T-cell (primary cell): ENCODE measurements around the gene GREB1. TPM values are rescaled to one million over a fixed set of nuclear protein-coding genes. Genes with fewer than 3 reads are reported as not detected.

Experiments
- ATAC-seq, 4 experiments: fragments of 200-7000 bp in 3 of 4; fragments of 150-1000 bp in 1 of 4; cut with Tn5 transposase; replicated peaks in 1 of 4; 1 replicate in 3 of 4; 2 replicates in 1 of 4; pipeline ENCODE4 v1.10.0; 2021; ENCODE audit warnings: moderate library complexity in 3 of 4, mild to moderate bottlenecking in 2 of 4, moderate number of reproducible peaks in 1 of 4
- CTCF ChIA-PET, 2 donors: fragments of 300-600 bp; sonication (Branson Sonifier 250); formaldehyde crosslinking; loops; one replicate each; lab custom pipeline; 2022; ENCODE audit warnings: antibody characterized with exemption in 2 of 2; lab: Charles Lee
- POLR2A ChIA-PET, 2 donors: fragments of 300-600 bp; sonication (Branson Sonifier 250); formaldehyde crosslinking; loops; one replicate each; lab custom pipeline; 2022; ENCODE audit warnings: antibody characterized with exemption in 2 of 2; lab: Charles Lee
- DNase-seq, 35 experiments: peaks; one replicate each; pipeline versions ENCODE4 v3.0.0 to v3.0.0-alpha.2; 2013 to 2023
- H3K27ac ChIP-seq: one replicate; pipeline ENCODE4 v1.5.1; 2013; ENCODE audit warnings: low read length
- H3K27me3 ChIP-seq, 2 experiments: replicated peaks in 1 of 2; 1 replicate in 1 of 2; 2 replicates in 1 of 2; pipeline versions ENCODE4 v1.6.1 to v1.7.0; 2013; ENCODE audit warnings: low read length in 1 of 2, mixed read lengths in 1 of 2; ENCODE audit not compliant: control insufficient read depth in 2 of 2, insufficient read depth in 2 of 2; ENCODE audit errors: extremely low read depth in 1 of 2
- H3K36me3 ChIP-seq, 2 donors: 1 replicate in 1 of 2; 2 replicates in 1 of 2; pipeline versions ENCODE4 v1.6.1 to v1.7.0; 2013; ENCODE audit warnings: low read length in 1 of 2; ENCODE audit not compliant: control insufficient read depth in 2 of 2, insufficient read depth in 1 of 2; ENCODE audit errors: extremely low read depth in 1 of 2
- H3K4me1 ChIP-seq, 2 experiments: 1 replicate in 1 of 2; 2 replicates in 1 of 2; pipeline versions ENCODE4 v1.6.1 to v1.7.0; 2013; ENCODE audit warnings: low read length in 2 of 2, mixed read lengths in 1 of 2; ENCODE audit not compliant: insufficient read depth in 2 of 2, control insufficient read depth in 1 of 2; ENCODE audit errors: extremely low read depth in 1 of 2
- H3K4me3 ChIP-seq, 2 donors: 1 replicate in 1 of 2; 2 replicates in 1 of 2; pipeline versions ENCODE4 v1.5.1 to v1.7.0; 2013; ENCODE audit warnings: mild to moderate bottlenecking in 2 of 2, low read length in 1 of 2, moderate library complexity in 1 of 2; ENCODE audit not compliant: control insufficient read depth in 1 of 2; ENCODE audit errors: extremely low read depth in 1 of 2
- H3K9me3 ChIP-seq: 2 replicates; pipeline ENCODE4 v1.7.0; 2013
- H3K27ac Mint-ChIP-seq, 2 donors: one replicate each; pipeline ENCODE4 v1.8.0; 2020 to 2021; ENCODE audit warnings: mild to moderate bottlenecking in 2 of 2, mixed read lengths in 2 of 2
- H3K27me3 Mint-ChIP-seq, 2 donors: one replicate each; pipeline ENCODE4 v1.8.0; 2021 to 2022; ENCODE audit warnings: mixed read lengths in 2 of 2
- H3K36me3 Mint-ChIP-seq: one replicate; pipeline ENCODE4 v1.8.0; 2021; ENCODE audit warnings: mixed read lengths
- H3K4me1 Mint-ChIP-seq, 3 donors: one replicate each; pipeline ENCODE4 v1.8.0; 2020 to 2022; ENCODE audit warnings: mixed read lengths in 3 of 3, mild to moderate bottlenecking in 1 of 3
- H3K4me3 Mint-ChIP-seq, 3 donors: one replicate each; pipeline ENCODE4 v1.8.0; 2020 to 2022; ENCODE audit warnings: mild to moderate bottlenecking in 3 of 3, mixed read lengths in 3 of 3, moderate library complexity in 3 of 3
- H3K9me3 Mint-ChIP-seq, 3 donors: one replicate each; pipeline ENCODE4 v1.8.0; 2020 to 2022; ENCODE audit warnings: mixed read lengths in 3 of 3
- WGBS: methylation state at CpG from one replicate; pipeline ENCODE4 v1.1.5; 2013; ENCODE audit warnings: missing lambda C conversion rate; ENCODE audit not compliant: insufficient coverage; 5-methylcytosine and 5-hydroxymethylcytosine counted together
- total RNA-seq, 35 experiments: library from RNA in 6 of 35; stranded (reverse) in 6 of 35; fragments of 120-200 nt in 1 of 35; gene quantifications; one replicate each; pipeline versions ENCODE4 v1.2.1 to v1.2.4 and lab custom pipeline; 2013 to 2026

GREB1 gene, protein sequence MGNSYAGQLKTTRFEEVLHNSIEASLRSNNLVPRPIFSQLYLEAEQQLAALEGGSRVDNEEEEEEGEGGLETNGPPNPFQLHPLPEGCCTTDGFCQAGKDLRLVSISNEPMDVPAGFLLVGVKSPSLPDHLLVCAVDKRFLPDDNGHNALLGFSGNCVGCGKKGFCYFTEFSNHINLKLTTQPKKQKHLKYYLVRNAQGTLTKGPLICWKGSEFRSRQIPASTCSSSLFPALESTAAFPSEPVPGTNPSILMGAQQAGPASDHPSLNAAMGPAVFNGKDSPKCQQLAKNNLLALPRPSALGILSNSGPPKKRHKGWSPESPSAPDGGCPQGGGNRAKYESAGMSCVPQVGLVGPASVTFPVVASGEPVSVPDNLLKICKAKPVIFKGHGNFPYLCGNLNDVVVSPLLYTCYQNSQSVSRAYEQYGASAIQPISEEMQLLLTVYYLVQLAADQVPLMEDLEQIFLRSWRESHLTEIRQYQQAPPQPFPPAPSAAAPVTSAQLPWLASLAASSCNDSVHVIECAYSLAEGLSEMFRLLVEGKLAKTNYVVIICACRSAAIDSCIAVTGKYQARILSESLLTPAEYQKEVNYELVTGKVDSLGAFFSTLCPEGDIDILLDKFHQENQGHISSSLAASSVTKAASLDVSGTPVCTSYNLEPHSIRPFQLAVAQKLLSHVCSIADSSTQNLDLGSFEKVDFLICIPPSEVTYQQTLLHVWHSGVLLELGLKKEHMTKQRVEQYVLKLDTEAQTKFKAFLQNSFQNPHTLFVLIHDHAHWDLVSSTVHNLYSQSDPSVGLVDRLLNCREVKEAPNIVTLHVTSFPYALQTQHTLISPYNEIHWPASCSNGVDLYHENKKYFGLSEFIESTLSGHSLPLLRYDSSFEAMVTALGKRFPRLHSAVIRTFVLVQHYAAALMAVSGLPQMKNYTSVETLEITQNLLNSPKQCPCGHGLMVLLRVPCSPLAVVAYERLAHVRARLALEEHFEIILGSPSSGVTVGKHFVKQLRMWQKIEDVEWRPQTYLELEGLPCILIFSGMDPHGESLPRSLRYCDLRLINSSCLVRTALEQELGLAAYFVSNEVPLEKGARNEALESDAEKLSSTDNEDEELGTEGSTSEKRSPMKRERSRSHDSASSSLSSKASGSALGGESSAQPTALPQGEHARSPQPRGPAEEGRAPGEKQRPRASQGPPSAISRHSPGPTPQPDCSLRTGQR (N-terminal part only)
- total RNA-seq (1 to 10 TPM in 1 of 5 donors, under 1 TPM in 4; 0.23 to 1.2 (median 0.63) TPM), total RNA-seq (lab: John Stamatoyannopoulos, UW) (0 to 1.1 (median 0.26) reads per million in 29 experiments)
- 0.18 TPM for total RNA-seq (2013)

DNA sequence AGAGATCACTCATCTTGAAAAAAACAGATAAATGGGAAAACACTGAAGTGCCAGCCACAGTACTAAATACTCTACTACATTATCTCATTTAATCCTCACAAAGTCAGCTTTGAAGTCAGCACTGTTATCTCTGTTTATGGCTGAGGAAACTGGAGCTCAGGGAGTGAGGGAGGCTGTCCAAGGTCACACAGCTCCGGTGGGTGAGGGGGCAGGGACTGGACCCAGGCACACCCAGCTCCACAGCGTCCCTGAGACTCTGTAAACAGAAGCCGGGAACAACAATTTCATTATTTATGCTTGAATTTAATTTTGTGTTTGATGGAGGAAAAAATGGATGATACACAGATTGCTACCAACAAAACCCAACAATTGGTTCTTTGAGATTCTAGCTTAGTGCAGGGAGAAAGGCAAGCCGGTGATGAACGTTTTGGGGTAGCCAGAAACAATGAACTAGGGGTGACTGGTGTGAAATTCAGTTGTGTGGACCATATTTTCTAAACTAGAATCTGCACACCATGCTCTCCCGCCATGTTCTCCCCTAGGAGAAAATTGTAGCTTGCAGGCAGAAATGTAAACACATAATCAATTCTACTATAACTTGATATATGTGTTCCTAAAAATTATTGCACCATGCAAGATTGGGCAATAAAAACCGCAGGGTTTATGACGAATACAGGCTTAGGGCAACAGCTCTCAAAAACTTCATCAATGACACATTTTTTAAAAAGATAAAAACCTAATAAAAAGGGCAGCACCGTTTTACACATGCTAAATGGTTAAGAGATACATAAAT, at the start of gene GREB1:
Gene GREB1, plus strand, starts transcription at position 768 of the 793 bp plus-strand sequence. CDS start 22,570 bp downstream, outside the sequence.
- no peaks in the 10 kb centered on the region for H3K36me3 ChIP-seq
- no peaks in the 10 kb centered on the region for H3K9me3 ChIP-seq
- no peak for DNase-seq
- ChIA-PET POLR2A (no interaction called here), CTCF (interaction anchor here in 1 of 2 donors (0.5 kb wide), 1 partner anchor 1552 kb away, joined by 3 read pairs; no protein-coding TSS in a partner anchor)
- no peaks in the 10 kb centered on the region for H3K9me3 Mint-ChIP-seq
- no peaks in the 10 kb centered on the region for H3K36me3 Mint-ChIP-seq
- H3K4me1 Mint-ChIP-seq = no peaks in the 10 kb centered on the region
- no peak within 1 kb of the TSS for H3K4me3 Mint-ChIP-seq
- no peaks in the 10 kb centered on the region for H3K4me1 ChIP-seq
- peaks cover 18 to 31% of the 10 kb centered on the region in 2 donors for H3K27me3 Mint-ChIP-seq
- H3K4me3 ChIP-seq = no peak within 1 kb of the TSS
- no peak within 1 kb of the TSS for H3K27ac Mint-ChIP-seq
- no peak for ATAC-seq
- WGBS = 40% methylated on average over 1 of the region's 9 CpGs
- no peak within 1 kb of the TSS for H3K27ac ChIP-seq
- H3K27me3 ChIP-seq = peaks cover 3 to 23% of the 10 kb centered on the region in 2 experiments

DNA sequence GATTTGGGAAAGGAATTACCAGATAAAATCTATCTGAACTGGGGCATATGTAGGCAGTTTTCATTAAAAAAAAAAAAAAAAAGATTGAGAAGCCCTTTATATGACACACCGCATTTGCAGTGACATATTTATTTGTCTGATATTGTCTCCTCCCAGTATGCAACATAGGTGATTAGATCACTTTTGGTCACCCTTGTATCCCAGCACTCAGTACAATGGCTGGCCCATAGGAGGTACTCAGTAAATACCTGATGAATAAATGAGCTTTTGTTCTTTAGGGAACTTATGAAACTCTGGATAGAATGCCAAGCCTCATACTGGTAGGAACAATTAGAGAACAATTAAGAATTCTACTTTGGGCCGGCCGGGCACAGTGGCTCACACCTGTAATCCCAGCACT, 45.0 kb upstream of the GREB1 start:
- ATAC-seq (no peak), DNase-seq (no peak)
- Mint-ChIP-seq H3K4me1 (peaks cover 0 to 3% (median 2%) of the 10 kb centered on the region in 3 donors), H3K36me3 (no peaks in the 10 kb centered on the region), H3K27me3 (peaks cover 37 to 44% of the 10 kb centered on the region in 2 donors), H3K27ac (no peak overlapping the region), H3K4me3 (no peak overlapping the region), H3K9me3 (peaks cover 0 to 3% (median 0%) of the 10 kb centered on the region in 3 donors)
- H3K36me3 ChIP-seq = no peaks in the 10 kb centered on the region
- POLR2A ChIA-PET = no interaction called here
- no peaks in the 10 kb centered on the region for H3K9me3 ChIP-seq
- H3K27ac ChIP-seq = no peak overlapping the region
- H3K4me3 ChIP-seq = no peak overlapping the region
- H3K27me3 ChIP-seq = peaks cover 8 to 27% of the 10 kb centered on the region in 2 experiments
- CTCF ChIA-PET = interaction anchor here in 1 of 2 donors (0.5 to 0.7 kb wide), 2 partner anchors 84 to 187 kb away, joined by 3 to 4 read pairs; no protein-coding TSS in a partner anchor
- no peaks in the 10 kb centered on the region for H3K4me1 ChIP-seq
- WGBS = 36% methylated on average over 2 of the region's 3 CpGs

DNA sequence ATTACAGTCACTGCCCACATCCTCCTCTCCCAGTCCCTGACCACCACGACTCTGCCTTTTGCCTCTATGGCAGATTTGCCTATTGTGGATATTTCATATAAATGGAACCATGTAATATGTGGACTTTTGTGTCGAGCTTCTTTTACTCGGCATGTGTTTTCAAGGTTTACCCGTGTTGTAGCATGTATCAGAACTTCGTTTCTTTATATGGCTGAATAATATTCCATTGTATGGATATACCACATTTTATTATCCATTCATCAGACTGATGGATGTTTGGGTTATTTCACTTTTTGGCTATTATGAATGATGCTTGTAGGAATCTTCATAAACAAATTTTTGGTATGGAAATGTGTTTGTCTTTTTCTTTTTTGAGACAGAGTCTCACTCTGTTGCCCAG, 43.7 kb upstream of the GREB1 start:
- H3K9me3 Mint-ChIP-seq = peaks cover 0 to 3% (median 0%) of the 10 kb centered on the region in 3 donors
- peaks cover 35 to 37% of the 10 kb centered on the region in 2 donors for H3K27me3 Mint-ChIP-seq
- ChIA-PET POLR2A (no interaction called here), CTCF (no interaction called here)
- H3K9me3 ChIP-seq = no peaks in the 10 kb centered on the region
- DNase-seq = no peak
- no peak for ATAC-seq
- H3K27ac Mint-ChIP-seq = no peak overlapping the region
- no peak overlapping the region for H3K27ac ChIP-seq
- no peaks in the 10 kb centered on the region for H3K36me3 Mint-ChIP-seq
- H3K4me3 ChIP-seq = no peak overlapping the region
- no peaks in the 10 kb centered on the region for H3K4me1 Mint-ChIP-seq
- WGBS = no CpG with 5 or more reads among the region's 5 CpGs
- H3K4me3 Mint-ChIP-seq = no peak overlapping the region
- no peaks in the 10 kb centered on the region for H3K4me1 ChIP-seq
- no peaks in the 10 kb centered on the region for H3K36me3 ChIP-seq
- H3K27me3 ChIP-seq = peaks cover 5 to 19% of the 10 kb centered on the region in 2 experiments

DNA sequence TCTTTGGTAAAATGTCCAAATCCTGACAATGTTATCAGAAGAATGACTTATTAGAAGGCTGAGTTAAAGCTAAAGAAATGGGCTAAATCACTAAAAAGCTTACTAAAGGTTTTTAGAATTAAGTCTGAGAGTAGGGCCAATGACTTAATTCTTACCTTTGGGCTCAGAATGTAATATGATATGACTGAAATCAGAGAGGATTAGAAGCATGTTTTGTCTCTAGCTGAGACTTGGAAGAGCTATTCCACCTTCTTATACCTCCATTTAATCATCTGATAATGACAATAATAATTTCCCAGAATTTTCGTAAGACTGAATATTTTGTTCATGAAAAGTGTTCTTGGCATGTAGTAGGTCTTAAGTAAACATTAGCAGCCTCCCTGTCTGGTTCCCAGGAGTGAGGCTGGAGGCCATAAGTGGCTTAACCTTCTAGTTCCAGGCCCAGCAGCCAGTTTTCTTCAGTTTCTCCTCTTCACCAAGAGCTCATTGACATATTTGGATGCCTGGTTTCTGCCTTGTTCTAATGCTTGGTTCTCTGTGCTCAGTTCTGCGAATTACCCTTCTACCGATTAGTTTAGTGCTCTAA, 42.4 kb upstream of the GREB1 start:
- ATAC-seq = no peak
- no peak overlapping the region for H3K27ac Mint-ChIP-seq
- H3K36me3 ChIP-seq = no peaks in the 10 kb centered on the region
- no peaks in the 10 kb centered on the region for H3K4me1 ChIP-seq
- H3K4me3 ChIP-seq = no peak overlapping the region
- no peaks in the 10 kb centered on the region for H3K9me3 ChIP-seq
- peaks cover 2 to 18% of the 10 kb centered on the region in 2 experiments for H3K27me3 ChIP-seq
- no peak overlapping the region for H3K27ac ChIP-seq
- 89% methylated on average over 2 of the region's 3 CpGs for WGBS
- H3K27me3 Mint-ChIP-seq = peaks cover 24 to 28% of the 10 kb centered on the region in 2 donors
- H3K36me3 Mint-ChIP-seq = no peaks in the 10 kb centered on the region
- ChIA-PET POLR2A (interaction anchor here in 1 of 2 donors (0.6 kb wide), 1 partner anchor 112 kb away, joined by 3 read pairs; no protein-coding TSS in a partner anchor), CTCF (interaction anchor here in 1 of 2 donors (0.6 kb wide), 1 partner anchor 1101 kb away, joined by 3 read pairs; no protein-coding TSS in a partner anchor)
- no peaks in the 10 kb centered on the region for H3K4me1 Mint-ChIP-seq
- H3K9me3 Mint-ChIP-seq = peaks cover 0 to 3% (median 0%) of the 10 kb centered on the region in 3 donors
- no peak overlapping the region for H3K4me3 Mint-ChIP-seq
- no peak for DNase-seq

DNA sequence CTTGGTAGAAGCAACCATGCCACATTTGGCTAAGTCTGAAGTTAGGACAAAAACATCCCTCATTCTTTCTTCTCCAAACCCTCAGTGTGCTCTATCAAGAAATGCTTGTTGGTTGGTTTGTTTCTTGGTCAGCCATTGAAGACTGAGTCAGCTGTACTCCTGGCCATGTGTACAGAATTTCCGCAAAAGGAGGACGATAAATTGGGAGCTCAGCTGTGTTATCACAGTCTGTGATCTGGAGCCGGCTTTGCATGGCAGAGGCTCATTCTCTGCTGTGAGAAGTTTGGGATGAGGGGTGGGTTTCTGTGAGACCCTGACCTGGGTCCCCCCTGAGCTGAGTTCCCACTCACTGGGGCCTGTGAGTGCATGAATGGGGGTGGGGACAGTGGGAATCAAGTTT, 41.6 kb upstream of the GREB1 start:
- ATAC-seq = no peak
- H3K27ac Mint-ChIP-seq = no peak overlapping the region
- CTCF ChIA-PET = interaction anchor here in 1 of 2 donors (0.6 kb wide), 1 partner anchor 1100 kb away, joined by 3 read pairs; no protein-coding TSS in a partner anchor
- WGBS = 80% methylated on average over 1 of the region's 3 CpGs
- Histone ChIP-seq H3K27me3 (peaks cover 0 to 18% of the 10 kb centered on the region in 2 experiments), H3K4me1 (no peaks in the 10 kb centered on the region), H3K9me3 (no peaks in the 10 kb centered on the region), H3K27ac (no peak overlapping the region), H3K36me3 (no peaks in the 10 kb centered on the region), H3K4me3 (no peak overlapping the region)
- peaks cover 0 to 3% (median 0%) of the 10 kb centered on the region in 3 donors for H3K9me3 Mint-ChIP-seq
- POLR2A ChIA-PET = no interaction called here
- no peaks in the 10 kb centered on the region for H3K36me3 Mint-ChIP-seq
- peaks cover 19 to 25% of the 10 kb centered on the region in 2 donors for H3K27me3 Mint-ChIP-seq
- no peaks in the 10 kb centered on the region for H3K4me1 Mint-ChIP-seq
- no peak overlapping the region for H3K4me3 Mint-ChIP-seq
- no peak for DNase-seq
